DMS114 treated with DMSO at 0.1 percent for 48 hours (cell line): ENCODE results near the gene BCAR1.
"Not testable (repeated sequence)": the region's sequence is repeated elsewhere in the genome, so short reads cannot be mapped to it uniquely, and the experiment has no call there.

Source experiments
- DNase-seq: peaks from one replicate; lab custom pipeline; 2025; ENCODE audit not compliant: unreplicated experiment; lab: John Stamatoyannopoulos, UW

The BCAR1 gene

GRCh38 chr16:75272097-75272551 is 20.7 kb upstream of the BCAR1 start:
- DNase-seq: no peak

- no peak for DNase-seq
Measured at GRCh38 chr16:75271441-75272096, 20.1 kb upstream of the BCAR1 start.

- DNase-seq: not testable (repeated sequence)
Measured at GRCh38 chr16:75269358-75269757, 17.9 kb upstream of the BCAR1 start.

GRCh38 chr16:75267631-75268264 is 16.3 kb upstream of the BCAR1 start:
- DNase-seq: no peak

- DNase-seq: no peak
Measured at GRCh38 chr16:75266738-75267630, 15.6 kb upstream of the BCAR1 start.

- peak; percentile 32 for DNase-seq
Measured at GRCh38 chr16:75265911-75266701, 14.7 kb upstream of the BCAR1 start.

- no peak for DNase-seq
Measured at GRCh38 chr16:75264999-75265910, 13.8 kb upstream of the BCAR1 start.

- DNase-seq: no peak
Measured at GRCh38 chr16:75264457-75264998, 13.1 kb upstream of the BCAR1 start.

- no peak for DNase-seq
Measured at GRCh38 chr16:75263963-75264445, 12.6 kb upstream of the BCAR1 start.

GRCh38 chr16:75263291-75263962 is 12.0 kb upstream of the BCAR1 start:
- no peak for DNase-seq

- DNase-seq: no peak
Measured at GRCh38 chr16:75262800-75263127, 11.3 kb upstream of the BCAR1 start.

GRCh38 chr16:75262104-75262799 is 10.8 kb upstream of the BCAR1 start:
- DNase-seq: no peak

- no peak for DNase-seq
Measured at GRCh38 chr16:75261590-75262078, 10.2 kb upstream of the BCAR1 start.

- DNase-seq: no peak
Measured at GRCh38 chr16:75260851-75261589, 9.6 kb upstream of the BCAR1 start.

- no peak for DNase-seq
Measured at GRCh38 chr16:75258807-75259141, 7.3 kb upstream of the BCAR1 start.

- DNase-seq: no peak
Measured at GRCh38 chr16:75257886-75258806, 6.7 kb upstream of the BCAR1 start.
